GM18951 (cell line): ENCODE data around the gene AEBP1.

ENCODE experiments used
- POLR2A ChIP-seq: IDR thresholded peaks from 4 replicates; pipeline ENCODE4 v1.6.1; 2011; ENCODE audit warnings: mild to moderate bottlenecking; ENCODE audit not compliant: insufficient read length, insufficient read depth; ENCODE audit errors: extremely low read depth
- in situ Hi-C: fragments of 300-500 bp; cut with MboI; formaldehyde crosslinking; loops from one replicate; pipeline ENCODE4 v1.12.0; 2022; ENCODE audit warnings: low sequenced_read_pairs, mixed read lengths, inconsistent platforms; ENCODE audit not compliant: unreplicated experiment

The AEBP1 gene

GRCh38 chr7:44144426-44144967, 40.4 kb downstream of the AEBP1 start:
- TF ChIP-seq POLR2A: no peak
- in situ Hi-C loops: no loop called here

GRCh38 chr7:44144968-44145478, 40.9 kb downstream of the AEBP1 start:
- TF ChIP-seq POLR2A: no peak

GRCh38 chr7:44145479-44145968, 41.4 kb downstream of the AEBP1 start:
- in situ Hi-C loops: no loop called here
- no peak for TF ChIP-seq POLR2A

More at GRCh38 chr7:44144968-44145478, 40.9 kb downstream of the AEBP1 start:
- in situ Hi-C loops: no loop called here

- no peak for TF ChIP-seq POLR2A
- in situ Hi-C loops: no loop called here
Measured at GRCh38 chr7:44145969-44146911, 42.1 kb downstream of the AEBP1 start.

GRCh38 chr7:44147026-44147991, 43.2 kb downstream of the AEBP1 start:
- in situ Hi-C loops: no loop called here

GRCh38 chr7:44148166-44148565, 44.0 kb downstream of the AEBP1 start:
- TF ChIP-seq POLR2A: no peak
- in situ Hi-C loops: no loop called here

More at GRCh38 chr7:44147026-44147991, 43.2 kb downstream of the AEBP1 start:
- TF ChIP-seq POLR2A: no peak

GRCh38 chr7:44148961-44149536, 44.9 kb downstream of the AEBP1 start:
- in situ Hi-C loops: no loop called here
- no peak for TF ChIP-seq POLR2A

GRCh38 chr7:44149571-44150465, 45.7 kb downstream of the AEBP1 start:
- no peak for TF ChIP-seq POLR2A
- in situ Hi-C loops: no loop called here

GRCh38 chr7:44150466-44150832, 46.3 kb downstream of the AEBP1 start:
- TF ChIP-seq POLR2A: no peak
- in situ Hi-C loops: no loop called here

- no peak for TF ChIP-seq POLR2A
- in situ Hi-C loops: no loop called here
Measured at GRCh38 chr7:44150966-44151941, 47.1 kb downstream of the AEBP1 start.
